ENCODE data around the gene ZNF579. TPM values are rescaled to one million over a fixed set of nuclear protein-coding genes. Genes with fewer than 3 reads are reported as not detected.

The ZNF579 gene, protein sequence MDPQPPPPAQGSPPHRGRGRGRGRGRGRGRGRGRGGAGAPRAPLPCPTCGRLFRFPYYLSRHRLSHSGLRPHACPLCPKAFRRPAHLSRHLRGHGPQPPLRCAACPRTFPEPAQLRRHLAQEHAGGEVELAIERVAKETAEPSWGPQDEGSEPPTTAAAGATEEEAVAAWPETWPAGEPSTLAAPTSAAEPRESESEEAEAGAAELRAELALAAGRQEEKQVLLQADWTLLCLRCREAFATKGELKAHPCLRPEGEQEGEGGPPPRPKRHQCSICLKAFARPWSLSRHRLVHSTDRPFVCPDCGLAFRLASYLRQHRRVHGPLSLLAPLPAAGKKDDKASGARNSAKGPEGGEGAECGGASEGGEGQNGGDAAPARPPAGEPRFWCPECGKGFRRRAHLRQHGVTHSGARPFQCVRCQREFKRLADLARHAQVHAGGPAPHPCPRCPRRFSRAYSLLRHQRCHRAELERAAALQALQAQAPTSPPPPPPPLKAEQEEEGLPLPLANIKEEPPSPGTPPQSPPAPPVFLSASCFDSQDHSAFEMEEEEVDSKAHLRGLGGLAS
- 2.2 TPM for total RNA-seq

DNA sequence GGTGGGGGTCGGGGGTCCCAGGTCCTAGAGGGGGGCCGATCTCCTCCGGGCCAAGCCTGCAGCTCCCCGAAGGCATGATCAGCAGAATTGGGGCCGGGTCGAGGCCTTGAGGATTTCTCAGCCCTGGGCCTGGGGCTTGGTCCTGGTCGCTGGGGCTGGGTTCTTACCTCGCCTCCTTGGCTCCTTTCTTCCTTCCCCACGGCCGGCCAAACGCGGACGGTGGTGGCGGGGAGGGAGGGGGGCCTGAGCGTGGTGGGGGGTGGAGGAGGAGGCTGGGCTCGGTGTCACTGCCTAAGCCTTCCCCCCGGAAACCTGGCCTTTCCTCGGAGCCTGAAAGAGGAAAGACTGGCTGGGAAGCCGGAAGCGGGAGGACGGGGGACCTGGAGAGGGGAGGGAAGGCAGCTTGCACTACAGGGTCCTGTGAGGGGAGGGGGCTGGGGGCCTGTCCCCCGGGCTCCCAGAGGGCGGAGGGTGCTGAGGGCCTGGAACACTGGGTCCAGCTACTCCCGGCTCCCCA lies at the start of gene ZNF579:
Gene ZNF579 (minus strand): TSS at position 221 of the 517 bp plus-strand sequence. CDS start 1,209 bp downstream, outside the sequence.
- DNase-seq = peak; percentile 90

DNA sequence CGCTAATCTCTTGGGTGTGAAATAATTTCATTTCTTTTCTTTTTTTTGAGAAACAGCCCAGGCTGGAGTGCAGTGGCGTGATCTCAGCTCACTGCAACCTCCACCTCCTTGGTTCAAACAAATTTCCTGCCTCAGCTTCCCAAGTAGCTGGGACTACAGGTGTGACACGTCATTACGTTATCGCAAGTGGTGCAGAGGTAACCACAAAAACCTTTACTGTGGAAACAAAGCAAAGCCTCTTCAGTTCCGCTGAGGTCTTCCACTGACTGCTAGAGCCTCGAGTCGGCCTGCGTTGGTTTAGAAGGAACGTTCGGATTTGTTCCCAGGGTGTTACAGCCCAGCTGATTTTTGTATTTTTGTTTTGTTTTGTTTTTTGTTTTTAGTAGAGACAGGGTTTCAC lies 45.7 kb upstream of the ZNF579 start:
- no peak for DNase-seq

DNA sequence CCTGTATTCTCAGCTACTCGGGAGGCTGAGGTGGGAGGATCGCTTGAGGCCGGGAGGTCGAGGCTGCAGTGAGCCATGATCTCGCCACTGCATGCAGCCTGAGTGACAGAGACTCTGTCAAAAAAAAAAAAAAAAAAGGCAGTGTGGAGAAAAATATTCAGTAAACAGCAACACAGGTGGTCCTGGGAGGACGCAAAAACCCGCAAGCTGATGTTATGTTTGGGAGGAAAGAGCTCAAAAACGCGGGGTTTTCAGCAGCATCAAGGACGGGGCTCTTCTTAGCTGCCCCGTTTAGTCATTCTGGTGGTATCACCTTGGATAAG lies 44.3 kb upstream of the ZNF579 start:
- no peak for DNase-seq

DNA sequence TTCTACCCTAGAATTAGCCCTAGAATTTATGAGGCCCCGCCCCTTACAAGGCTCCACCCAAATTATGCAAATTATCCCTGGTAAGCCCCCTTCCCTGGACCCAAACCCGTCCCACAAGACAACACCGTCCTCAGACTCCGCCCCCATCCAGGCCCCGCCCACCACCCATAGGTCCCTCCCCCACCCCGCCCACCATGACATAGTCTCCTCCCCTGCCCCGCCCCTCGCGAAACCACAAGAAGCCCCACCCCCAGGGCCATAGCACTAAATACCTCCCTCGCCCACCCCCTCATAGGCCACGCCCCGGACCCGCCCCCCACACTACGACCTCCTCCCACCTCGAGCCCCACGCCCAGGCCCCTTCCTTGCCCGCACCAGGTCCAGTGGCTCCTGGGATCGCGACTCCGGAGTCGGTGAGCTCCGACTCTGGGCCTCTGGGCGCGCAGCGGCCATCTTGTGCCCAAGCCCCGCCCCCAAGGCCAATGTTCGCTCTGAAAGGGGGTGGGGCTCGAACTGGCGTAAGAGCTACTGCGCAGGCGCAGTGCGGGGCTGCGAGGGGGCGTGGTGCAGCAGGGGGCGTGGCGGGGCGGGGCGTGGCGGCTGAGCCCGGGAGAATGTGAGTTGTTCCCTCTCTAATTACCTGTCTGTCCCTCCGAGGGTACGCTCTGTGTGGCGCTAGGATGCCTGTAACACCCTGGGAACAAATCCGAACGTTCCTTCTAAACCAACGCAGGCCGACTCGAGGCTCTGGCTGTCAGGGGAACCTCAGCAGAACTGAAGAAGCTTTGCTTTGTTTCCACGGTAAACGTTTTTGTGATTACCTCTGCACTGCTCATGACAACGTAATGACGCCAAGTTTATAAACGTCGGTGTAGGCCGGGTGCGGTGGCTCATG lies 43.7 kb upstream of the ZNF579 start, which contains the start of gene ZNF784:
Gene ZNF784 (minus strand): TSS at position 458 of the 895 bp plus-strand sequence. CDS start 5 bp downstream, at position 453.
- peak; percentile 92 for DNase-seq

DNA sequence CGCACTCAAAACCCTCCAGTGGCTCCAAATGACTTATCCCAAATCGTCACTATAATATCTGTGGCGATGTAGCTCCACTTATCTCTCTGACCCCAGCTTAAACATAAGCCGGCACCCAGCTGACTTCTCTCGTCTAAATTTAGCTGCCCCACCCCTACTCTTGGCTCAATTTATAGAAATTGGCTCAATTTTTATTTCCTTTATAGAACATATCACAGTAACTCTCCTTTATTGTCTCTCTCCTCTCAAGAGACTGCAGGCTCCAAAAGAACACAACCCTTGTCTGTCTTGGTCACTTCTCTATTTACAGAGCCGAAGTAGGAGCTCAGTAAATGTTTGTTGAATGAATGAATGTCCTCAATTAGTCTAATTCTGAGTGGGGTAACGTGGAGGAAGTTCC lies 42.9 kb upstream of the ZNF579 start:
- no peak for DNase-seq

DNA sequence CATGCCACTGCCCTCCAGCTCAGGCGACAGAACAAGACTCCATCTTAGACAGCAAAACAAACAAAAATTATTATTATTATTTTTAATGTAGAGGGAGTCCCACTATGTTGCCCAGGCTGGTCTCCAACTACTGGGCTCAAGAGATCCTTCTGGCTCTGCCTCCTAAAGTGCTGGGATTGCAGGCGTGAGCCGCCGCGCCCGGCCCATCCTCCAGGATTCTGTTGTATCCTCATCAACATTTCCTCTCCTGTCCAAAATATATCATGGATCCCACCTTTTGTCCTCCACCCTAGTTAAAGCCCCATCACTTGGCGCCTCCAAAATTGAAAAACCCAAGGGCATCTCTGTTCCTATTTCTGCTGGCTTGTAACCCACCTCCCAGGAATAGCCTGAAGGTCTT lies 42.5 kb upstream of the ZNF579 start:
- DNase-seq = no peak

DNA sequence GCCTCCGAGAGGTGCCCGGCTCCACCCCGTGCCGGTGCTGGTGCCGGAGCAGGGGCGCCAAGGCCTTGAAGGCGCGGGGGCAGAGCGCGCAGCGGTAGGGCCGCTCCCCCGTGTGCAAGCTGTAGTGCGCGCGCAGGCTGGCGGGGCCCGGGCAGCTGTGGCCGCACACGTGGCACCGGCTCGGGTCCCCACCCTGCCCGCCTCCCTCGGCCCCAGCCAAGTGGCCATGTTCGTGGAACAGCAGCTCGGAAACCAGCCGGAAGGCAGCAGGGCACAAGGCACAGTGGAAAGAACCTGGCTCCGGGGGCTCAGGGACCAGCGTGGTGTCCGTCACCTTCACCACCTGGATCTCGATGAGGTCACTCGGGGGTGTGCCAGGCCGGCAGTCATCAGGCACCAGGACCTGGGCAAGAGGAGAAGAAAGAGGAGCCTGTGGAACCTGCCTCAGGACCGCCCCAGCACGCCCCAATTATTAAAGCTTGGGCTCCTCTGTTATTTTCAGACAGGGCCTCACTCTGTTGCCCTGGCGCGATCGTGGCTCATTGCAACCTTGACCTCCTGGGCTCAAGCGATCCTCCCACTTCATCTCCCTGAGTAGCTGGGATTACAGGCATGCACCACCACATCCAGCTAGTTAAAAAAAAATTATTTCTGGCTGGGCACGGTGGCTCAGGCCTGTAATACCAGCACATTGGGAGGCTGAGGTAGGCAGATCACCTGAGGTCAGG lies 41.8 kb upstream of the ZNF579 start:
- no peak for DNase-seq

DNA sequence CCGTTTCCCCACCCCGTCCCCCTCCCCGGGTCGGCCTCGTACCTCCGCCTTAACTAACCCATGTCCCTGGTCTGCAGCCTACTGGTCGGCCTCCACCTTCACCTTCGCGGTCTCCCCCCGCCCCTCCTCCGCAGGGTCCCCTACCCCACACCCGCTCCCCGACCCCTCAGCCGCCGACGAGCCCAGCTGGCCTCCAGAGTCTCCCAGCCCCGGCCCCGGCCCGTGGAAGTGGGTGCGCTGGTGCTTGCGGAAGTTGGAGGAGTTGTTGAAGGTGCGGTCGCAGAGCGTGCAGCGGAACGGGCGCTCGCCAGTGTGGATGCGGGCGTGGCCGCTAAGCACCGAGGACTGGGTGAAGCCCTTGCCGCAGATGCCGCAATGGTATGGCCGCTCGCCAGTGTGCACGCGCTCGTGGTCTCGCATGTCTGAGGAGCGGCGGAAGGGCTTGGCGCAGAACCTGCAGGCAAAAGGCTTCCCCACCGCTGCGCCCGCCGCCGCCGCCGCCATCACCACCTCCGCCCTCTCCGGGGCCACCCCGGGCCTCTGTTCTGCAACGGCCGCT lies 41.1 kb upstream of the ZNF579 start:
- no peak for DNase-seq

DNA sequence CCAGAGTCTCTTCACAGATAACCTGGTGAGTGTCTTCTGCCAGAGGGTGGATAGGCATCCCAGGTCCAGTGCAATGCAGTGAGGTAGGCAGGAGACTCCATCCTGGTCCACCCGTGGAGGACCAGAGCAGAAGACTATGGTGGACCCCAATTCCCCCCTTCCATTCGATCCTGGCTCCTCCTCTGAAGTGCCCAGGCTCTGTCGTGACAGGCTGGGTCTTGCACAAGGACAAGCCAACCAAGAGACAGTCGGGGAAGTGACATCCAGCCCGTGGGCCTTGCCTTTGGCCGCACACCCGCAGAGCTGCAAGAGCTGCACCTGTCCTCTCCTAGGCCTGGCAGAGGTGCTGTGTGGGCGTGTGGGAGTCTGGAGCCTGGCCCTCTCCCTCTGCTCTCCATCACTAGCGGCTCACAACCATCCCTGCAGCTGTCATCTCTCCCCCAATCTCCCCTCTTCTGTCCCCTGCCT lies 40.6 kb upstream of the ZNF579 start:
- no peak for DNase-seq

DNA sequence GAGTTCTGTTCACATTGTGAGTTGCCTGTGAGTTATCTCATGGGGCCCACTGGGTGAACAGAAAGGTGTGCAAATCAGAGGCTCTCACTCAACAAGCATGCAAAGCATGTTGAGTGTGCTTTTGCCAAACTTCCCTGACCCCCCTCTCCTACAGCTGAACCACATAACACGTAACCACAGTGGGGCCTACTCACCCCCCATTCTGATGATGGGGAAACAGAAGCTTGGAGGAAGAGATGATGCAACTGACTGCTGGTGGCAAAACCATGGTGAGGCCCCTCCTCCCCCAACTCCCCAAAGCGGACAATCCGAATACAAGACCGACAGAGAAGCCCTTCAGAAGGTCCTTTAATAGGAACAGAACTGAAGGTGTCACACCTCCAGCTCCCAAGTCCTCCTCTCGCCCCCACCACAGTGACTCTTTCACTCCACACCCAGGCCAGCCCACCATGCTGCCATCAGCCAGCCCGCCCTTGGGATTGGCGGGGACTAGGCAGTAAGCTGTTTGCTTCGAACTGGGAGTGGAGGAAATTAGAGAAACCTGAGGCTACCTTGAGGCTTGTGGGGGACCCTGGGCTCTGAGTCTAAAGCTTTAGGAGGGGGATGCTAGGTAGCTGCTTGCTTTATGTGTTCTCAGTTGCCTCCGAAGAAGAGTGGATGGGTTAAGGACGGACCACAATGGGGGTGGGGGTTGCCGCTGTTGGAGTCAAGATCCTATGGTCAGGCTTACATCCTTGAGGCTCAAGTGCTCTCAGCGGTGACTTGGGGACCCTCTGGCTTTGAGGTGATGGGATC lies 40.0 kb upstream of the ZNF579 start:
- DNase-seq = no peak

DNA sequence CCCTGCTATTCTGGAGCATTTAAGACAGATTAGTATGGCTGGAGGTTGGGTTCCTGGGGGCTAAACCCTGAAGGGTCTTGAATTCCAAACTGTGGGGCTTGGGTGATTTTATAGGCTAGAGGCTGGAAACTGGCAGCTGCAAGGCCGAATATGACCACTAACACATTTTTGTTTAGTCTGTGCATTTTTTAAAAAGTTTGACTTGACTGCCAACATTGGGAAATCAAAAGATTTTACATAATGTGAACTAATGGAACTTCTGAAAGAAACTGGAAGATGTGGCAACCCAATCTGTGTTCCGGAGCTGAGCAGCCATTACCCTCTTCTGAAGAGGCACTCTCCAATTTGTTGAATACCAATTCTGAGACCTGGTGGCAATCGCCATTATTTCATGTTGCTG lies 38.6 kb upstream of the ZNF579 start:
- DNase-seq = no peak

DNA sequence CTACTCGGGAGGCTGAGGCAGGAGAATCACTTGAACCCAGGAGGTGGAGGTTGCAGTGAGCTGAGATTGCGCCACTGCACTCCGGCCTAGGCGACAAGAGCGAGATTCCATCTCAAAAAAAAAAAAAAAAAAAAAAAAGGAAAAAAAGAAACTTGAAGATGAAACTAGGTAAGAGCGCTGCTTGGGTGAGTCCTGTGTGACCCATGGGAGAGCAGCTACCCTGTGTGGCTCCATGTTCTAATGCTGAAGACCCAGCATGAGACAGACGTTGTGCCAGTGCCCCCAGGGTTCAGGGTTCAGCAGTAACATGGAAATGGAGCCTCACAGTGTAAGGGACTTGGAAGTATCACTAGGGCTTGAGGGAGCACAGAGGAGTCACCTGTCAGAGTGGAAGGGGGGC lies 37.8 kb upstream of the ZNF579 start:
- DNase-seq = no peak

DNA sequence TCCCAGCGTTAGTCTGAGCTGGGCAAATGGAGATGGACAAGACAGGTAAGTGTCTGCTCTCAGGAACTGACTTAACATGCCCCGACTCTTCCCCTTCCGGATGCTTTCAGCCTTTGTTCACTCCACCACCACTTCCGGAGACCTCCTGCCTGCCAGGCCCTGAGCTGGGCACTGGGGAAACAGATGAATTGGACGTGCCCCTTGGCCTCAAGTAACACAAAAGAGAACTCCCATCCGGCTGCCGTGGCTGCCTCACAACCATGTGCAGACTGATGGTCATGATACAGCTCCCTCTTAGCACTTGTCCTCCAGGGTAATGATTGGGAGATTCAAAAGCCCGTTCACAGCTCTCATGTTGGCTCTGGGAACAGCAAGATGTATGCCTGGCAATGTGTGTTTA lies 36.8 kb upstream of the ZNF579 start:
- DNase-seq = no peak

DNA sequence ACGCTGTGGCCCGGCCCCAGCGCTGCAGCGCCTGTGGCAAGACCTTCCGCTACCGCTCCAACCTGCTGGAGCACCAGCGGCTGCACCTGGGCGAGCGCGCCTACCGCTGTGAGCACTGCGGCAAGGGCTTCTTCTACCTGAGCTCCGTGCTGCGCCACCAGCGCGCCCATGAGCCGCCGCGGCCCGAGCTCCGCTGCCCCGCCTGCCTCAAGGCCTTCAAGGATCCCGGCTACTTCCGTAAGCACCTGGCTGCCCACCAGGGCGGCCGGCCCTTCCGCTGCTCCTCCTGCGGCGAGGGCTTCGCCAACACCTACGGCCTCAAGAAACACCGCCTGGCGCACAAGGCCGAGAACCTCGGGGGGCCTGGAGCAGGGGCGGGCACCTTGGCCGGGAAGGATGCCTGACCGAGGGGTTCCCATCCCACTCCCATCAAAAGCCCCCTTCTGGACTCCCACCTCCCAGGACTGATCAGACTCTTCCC lies 35.8 kb upstream of the ZNF579 start:
- no peak for DNase-seq

DNA sequence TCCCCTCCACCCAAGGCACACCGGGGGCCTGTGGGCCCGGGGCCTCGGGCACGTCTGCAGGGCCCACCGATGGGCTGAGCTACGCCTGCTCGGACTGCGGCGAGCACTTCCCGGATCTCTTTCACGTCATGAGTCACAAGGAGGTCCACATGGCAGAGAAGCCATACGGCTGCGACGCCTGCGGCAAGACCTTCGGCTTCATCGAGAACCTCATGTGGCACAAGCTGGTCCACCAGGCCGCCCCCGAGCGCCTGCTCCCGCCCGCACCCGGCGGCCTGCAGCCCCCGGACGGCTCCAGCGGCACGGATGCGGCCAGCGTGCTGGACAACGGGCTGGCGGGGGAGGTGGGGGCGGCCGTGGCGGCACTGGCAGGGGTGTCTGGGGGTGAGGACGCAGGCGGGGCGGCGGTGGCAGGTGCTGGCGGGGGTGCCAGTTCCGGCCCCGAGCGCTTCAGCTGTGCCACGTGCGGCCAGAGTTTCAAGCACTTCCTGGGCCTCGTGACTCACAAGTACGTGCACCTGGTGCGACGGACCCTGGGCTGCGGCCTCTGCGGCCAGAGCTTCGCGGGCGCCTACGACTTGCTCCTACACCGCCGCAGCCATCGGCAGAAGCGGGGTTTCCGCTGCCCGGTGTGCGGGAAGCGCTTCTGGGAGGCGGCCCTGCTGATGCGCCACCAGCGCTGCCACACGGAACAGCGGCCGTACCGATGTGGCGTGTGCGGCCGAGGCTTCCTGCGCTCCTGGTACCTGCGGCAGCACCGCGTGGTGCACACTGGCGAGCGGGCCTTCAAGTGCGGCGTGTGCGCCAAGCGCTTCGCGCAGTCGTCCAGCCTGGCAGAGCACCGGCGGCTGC lies 35.1 kb upstream of the ZNF579 start:
- DNase-seq = no peak

DNA sequence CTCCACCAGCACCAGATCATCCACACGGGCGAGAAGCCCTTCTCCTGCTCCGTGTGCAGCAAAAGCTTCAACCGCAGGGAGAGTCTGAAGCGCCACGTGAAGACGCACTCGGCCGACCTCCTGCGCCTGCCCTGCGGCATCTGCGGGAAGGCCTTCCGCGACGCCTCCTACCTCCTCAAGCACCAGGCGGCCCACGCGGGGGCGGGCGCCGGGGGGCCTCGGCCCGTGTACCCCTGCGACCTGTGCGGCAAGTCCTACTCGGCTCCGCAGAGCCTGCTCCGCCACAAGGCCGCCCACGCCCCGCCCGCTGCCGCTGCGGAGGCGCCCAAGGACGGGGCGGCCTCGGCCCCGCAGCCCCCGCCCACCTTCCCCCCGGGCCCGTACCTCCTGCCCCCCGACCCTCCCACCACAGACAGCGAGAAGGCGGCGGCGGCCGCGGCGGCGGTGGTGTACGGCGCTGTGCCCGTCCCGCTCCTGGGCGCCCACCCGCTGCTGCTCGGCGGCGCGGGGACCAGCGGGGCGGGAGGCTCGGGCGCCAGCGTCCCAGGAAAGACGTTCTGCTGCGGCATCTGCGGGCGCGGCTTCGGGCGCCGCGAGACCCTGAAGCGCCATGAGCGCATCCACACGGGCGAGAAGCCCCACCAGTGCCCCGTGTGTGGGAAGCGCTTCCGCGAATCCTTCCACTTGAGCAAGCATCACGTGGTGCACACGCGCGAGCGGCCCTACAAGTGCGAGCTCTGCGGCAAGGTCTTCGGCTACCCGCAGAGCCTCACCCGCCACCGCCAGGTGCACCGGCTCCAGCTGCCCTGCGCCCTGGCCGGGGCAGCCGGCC lies 34.3 kb upstream of the ZNF579 start:
- no peak for DNase-seq

DNA sequence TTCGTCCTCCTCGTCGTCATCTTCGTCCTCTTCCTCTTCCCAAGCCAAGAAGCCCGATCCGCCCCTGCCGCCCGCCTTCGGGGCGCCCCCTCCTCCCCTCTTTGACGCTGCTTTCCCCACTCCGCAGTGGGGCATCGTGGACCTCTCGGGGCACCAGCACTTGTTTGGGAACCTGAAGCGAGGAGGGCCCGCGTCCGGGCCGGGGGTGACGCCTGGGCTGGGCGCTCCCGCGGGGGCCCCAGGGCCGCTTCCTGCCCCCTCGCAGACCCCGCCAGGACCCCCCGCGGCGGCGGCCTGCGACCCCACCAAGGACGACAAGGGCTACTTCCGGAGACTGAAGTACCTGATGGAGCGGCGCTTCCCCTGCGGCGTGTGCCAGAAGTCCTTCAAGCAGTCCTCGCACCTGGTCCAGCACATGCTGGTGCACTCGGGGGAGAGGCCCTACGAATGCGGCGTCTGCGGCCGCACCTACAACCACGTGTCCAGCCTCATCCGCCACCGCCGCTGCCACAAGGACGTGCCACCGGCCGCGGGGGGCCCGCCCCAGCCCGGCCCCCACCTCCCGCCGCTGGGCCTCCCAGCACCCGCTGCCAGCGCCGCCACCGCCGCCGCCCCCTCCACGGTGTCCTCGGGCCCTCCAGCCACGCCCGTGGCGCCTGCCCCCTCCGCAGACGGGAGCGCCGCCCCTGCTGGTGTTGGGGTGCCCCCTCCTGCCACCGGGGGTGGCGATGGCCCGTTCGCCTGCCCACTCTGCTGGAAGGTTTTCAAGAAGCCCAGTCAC lies 33.5 kb upstream of the ZNF579 start:
- no peak for DNase-seq

DNA sequence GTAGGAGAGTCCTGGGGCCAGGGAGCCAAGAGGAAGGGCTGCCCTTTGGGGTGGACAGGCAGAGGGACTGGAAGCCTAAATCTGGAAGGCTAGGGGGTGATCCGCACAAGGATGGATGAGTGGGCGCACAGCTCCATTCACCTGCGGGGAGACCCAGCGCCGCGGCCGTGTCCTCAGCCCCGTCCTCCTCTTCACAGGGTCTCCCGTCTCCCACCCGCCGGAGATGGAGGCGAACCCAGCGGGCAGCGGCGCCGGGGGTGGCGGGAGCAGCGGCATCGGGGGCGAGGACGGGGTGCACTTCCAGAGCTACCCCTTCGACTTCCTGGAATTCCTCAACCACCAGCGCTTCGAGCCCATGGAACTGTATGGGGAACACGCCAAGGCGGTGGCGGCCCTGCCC lies 32.7 kb upstream of the ZNF579 start:
- no peak for DNase-seq
